Tibial nerve (tissue), 4 donors: ENCODE data around the gene ZSWIM3. TPM values are rescaled to one million over a fixed set of nuclear protein-coding genes. Genes with fewer than 3 reads are reported as not detected.

Source experiments
- DNase-seq, 2 donors: peaks; one replicate each; pipeline ENCODE4 v3.0.0-alpha.2; 2019; ENCODE audit warnings: low spot score in 2 of 2
- H3K27ac ChIP-seq, 4 donors: fragments of 200-600 bp; sonication (generic) in 3 of 4; one replicate each; pipeline ENCODE4 v1.5.1; 2017 to 2019; ENCODE audit warnings: mild to moderate bottlenecking in 1 of 4
- H3K27me3 ChIP-seq, 2 donors: fragments of 200-600 bp; sonication (generic) in 1 of 2; one replicate each; pipeline versions ENCODE4 v1.5.1 to v1.6.0; 2017 to 2019
- H3K36me3 ChIP-seq, 3 donors: fragments of 200-600 bp; sonication (generic); one replicate each; pipeline ENCODE4 v1.5.1; 2018 to 2019
- H3K4me1 ChIP-seq, 4 donors: fragments of 200-600 bp; sonication (generic) in 3 of 4; one replicate each; pipeline ENCODE4 v1.5.1; 2017 to 2019
- H3K4me3 ChIP-seq, 4 donors: fragments of 200-600 bp; sonication (generic) in 3 of 4; one replicate each; pipeline ENCODE4 v1.5.1; 2017 to 2019; ENCODE audit warnings: mild to moderate bottlenecking in 1 of 4, moderate library complexity in 1 of 4
- H3K9me3 ChIP-seq, 4 donors: fragments of 200-600 bp; sonication (generic) in 3 of 4; one replicate each; pipeline ENCODE4 v1.5.1; 2017 to 2019
- EP300 ChIP-seq, 2 donors: sonication (generic); formaldehyde crosslinking; IDR thresholded peaks; one replicate each; pipeline ENCODE4 v1.6.1; 2017; ENCODE audit warnings: antibody characterized with exemption in 2 of 2, mild to moderate bottlenecking in 1 of 2
- POLR2A ChIP-seq, 2 donors: fragments of 450-650 bp; IDR thresholded peaks; one replicate each; pipeline ENCODE4 v1.6.1; 2017; ENCODE audit warnings: antibody characterized with exemption in 2 of 2, mild to moderate bottlenecking in 2 of 2, moderate library complexity in 2 of 2
- WGBS, 2 donors: methylation state at CpG; one replicate each; pipeline ENCODE4 v1.1.5; 2018; 5-methylcytosine and 5-hydroxymethylcytosine counted together
- total RNA-seq, 4 donors: library from RNA; depleted of rRNA; stranded (reverse); fragments of >200 nt; gene quantifications; one replicate each; pipeline ENCODE4 v1.1.0, GENCODE V29; 2016
- TF ChIP-seq, protein P1 (sequence below), 5 experiments: fragments of 200-600 bp in 3 of 5; fragments of 450-650 bp in 2 of 5; sonication (generic) in 3 of 5; IDR thresholded peaks; one replicate each; pipeline ENCODE4 v1.5.1; 2016 to 2019; ENCODE audit warnings: antibody characterized with exemption in 5 of 5, mild to moderate bottlenecking in 3 of 5, moderate library complexity in 2 of 5

ZSWIM3 gene
- total RNA-seq, 4 donors from 2014 or later, result 3.1 to 6.3 (median 4.8) TPM

DNA sequence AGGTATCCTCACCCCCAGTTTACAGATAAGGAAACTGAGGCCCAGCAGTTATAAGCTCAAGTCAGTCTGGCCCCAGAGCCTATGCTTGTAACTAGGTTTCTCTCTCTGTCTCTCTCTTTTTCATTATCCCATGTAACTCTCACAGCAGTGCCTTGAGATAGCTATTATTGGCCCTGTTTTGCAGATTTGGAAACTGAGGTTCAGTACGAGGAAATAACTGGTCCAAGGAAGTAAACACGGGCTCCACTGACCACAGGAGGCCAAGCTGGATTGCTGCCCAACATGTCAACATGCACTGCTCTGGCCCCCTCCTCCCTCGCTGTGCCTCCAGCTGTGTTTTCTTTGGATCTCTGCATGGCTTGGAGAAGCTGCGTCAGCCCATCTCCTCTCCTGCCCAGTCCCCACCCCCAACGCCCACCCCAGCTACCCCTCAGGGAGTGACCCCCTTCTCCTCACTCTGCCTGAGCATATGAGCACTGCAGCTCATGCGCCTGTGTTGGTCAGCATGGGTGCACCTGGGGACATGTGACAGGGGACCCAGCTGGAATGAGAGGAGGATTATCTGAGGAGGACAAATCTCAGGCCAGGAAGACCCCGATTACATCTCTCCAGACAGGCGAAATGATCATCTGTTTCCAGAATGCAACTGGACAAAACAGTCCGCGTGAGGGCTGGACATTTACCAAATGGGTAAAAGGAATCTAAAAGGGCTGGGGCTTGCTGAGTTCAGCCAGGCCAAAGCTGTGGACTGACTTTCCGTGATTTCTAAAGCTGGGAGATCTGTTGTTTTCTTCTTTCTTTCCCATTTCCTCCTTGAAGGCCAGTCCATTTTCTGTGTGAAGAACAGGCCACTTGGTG is 62.4 kb downstream of the ZSWIM3 start:
- H3K9me3 ChIP-seq, result no peaks in the 10 kb centered on the region
- H3K4me3 ChIP-seq, result no peak overlapping the region
- WGBS, 2 donors, result 25 to 31% methylated on average over 9 to 11 of the region's 11 CpGs
- TF ChIP-seq, protein P1, sequence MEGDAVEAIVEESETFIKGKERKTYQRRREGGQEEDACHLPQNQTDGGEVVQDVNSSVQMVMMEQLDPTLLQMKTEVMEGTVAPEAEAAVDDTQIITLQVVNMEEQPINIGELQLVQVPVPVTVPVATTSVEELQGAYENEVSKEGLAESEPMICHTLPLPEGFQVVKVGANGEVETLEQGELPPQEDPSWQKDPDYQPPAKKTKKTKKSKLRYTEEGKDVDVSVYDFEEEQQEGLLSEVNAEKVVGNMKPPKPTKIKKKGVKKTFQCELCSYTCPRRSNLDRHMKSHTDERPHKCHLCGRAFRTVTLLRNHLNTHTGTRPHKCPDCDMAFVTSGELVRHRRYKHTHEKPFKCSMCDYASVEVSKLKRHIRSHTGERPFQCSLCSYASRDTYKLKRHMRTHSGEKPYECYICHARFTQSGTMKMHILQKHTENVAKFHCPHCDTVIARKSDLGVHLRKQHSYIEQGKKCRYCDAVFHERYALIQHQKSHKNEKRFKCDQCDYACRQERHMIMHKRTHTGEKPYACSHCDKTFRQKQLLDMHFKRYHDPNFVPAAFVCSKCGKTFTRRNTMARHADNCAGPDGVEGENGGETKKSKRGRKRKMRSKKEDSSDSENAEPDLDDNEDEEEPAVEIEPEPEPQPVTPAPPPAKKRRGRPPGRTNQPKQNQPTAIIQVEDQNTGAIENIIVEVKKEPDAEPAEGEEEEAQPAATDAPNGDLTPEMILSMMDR (IDR thresholded peaks at IDR 0.05), result no peak
- TF ChIP-seq POLR2A (IDR thresholded peaks at IDR 0.05), result no peak
- TF ChIP-seq EP300 (IDR thresholded peaks at IDR 0.05), result peak in 1 of 2 donors; percentile 52
- no peaks in the 10 kb centered on the region for H3K27me3 ChIP-seq
- peak; percentile 77 to 82 for DNase-seq
- H3K27ac ChIP-seq, result peak overlapping the region; percentile 32 to 90 (median 76)
- H3K36me3 ChIP-seq, result no peaks in the 10 kb centered on the region
- H3K4me1 ChIP-seq, result peaks cover 0 to 52% (median 28%) of the 10 kb centered on the region in 4 donors

- no peak for TF ChIP-seq POLR2A (IDR thresholded peaks at IDR 0.05)
- TF ChIP-seq EP300 (IDR thresholded peaks at IDR 0.05), result no peak
- TF ChIP-seq, protein P1 (IDR thresholded peaks at IDR 0.05), result no peak
- 67% methylated on average over 9 of the region's 9 CpGs for WGBS, 2 donors
- Histone ChIP-seq H3K4me1 (peaks cover 0 to 62% (median 29%) of the 10 kb centered on the region in 4 donors), H3K9me3 (no peaks in the 10 kb centered on the region), H3K27ac (peak overlapping the region; percentile 32 to 90 (median 66)), H3K36me3 (no peaks in the 10 kb centered on the region), H3K4me3 (no peak overlapping the region), H3K27me3 (no peaks in the 10 kb centered on the region)
- DNase-seq, result no peak
Observed at GRCh38 chr20:45920462-45921336, 63.3 kb downstream of the ZSWIM3 start.

DNA sequence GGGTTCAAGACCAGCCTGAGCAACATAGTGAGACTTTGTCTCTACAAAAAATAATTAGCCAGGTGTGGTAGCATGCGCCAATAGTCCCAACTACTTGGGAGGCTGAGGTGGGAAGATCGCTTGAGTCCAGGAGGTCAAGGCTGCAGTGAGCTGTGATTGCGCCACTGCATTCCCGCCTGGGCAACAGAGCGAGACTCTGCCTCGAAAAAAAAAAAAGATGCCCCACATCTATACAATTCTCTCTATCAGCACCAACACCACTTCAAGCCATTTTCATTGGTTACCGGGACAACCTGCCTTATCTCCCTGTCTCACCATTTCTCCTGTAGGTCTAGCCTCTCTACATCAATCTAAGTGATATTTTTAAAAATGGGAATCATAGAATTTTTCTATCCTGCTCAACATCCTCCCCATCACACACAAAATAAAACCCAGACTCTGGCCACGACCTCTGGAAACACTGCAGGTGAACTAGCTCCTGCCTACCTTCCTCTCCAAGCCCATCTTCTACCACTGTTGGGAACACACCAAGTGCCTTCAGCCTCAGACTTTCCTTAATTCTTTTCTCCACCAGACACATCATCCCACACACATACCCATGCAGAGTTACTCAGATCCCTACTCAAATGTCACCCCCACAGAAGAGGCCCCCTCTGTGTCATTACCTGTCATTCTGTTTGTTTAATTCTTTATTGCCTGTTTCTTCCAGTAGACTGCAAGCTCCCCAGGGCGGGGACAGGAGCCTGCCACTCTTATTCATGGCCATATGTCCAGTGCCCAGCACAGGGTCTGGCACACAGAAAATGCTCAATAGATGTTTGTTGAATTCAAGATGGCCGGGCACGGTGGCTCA is 64.1 kb downstream of the ZSWIM3 start:
- H3K4me3 ChIP-seq, result no peak overlapping the region
- no peaks in the 10 kb centered on the region for H3K27me3 ChIP-seq
- H3K4me1 ChIP-seq, result peaks cover 0 to 63% (median 29%) of the 10 kb centered on the region in 4 donors
- no peak for TF ChIP-seq POLR2A (IDR thresholded peaks at IDR 0.05)
- TF ChIP-seq EP300 (IDR thresholded peaks at IDR 0.05), result no peak
- TF ChIP-seq, protein P1 (IDR thresholded peaks at IDR 0.05), result no peak
- H3K9me3 ChIP-seq, result no peaks in the 10 kb centered on the region
- H3K36me3 ChIP-seq, result no peaks in the 10 kb centered on the region
- 84% methylated on average over 11 of the region's 11 CpGs for WGBS, 2 donors
- DNase-seq, result no peak
- no peak overlapping the region for H3K27ac ChIP-seq

- Histone ChIP-seq H3K27ac (peak overlapping the region; percentile 24 to 83 (median 62)), H3K27me3 (no peaks in the 10 kb centered on the region), H3K4me1 (peaks cover 0 to 38% (median 18%) of the 10 kb centered on the region in 4 donors), H3K4me3 (no peak overlapping the region), H3K36me3 (no peaks in the 10 kb centered on the region), H3K9me3 (no peaks in the 10 kb centered on the region)
- 38% methylated on average over 21 of the region's 21 CpGs for WGBS, 2 donors
- peak; percentile 41 to 63 for DNase-seq
- TF ChIP-seq POLR2A (IDR thresholded peaks at IDR 0.05) (no peak), EP300 (IDR thresholded peaks at IDR 0.05) (peak; percentile 9 to 67)
- TF ChIP-seq, protein P1 (IDR thresholded peaks at IDR 0.05), result no peak
Observed at GRCh38 chr20:45924391-45925261, 67.2 kb downstream of the ZSWIM3 start.
